Right atrium auricular region (tissue), 2 donors: ENCODE measurements around the gene NAA10. TPM values are rescaled to one million over a fixed set of nuclear protein-coding genes. Genes with fewer than 3 reads are reported as not detected.

Experiments
- DNase-seq: peaks from one replicate; pipeline ENCODE4 v3.0.0-alpha.2; 2019; ENCODE audit warnings: low spot score
- H3K27ac ChIP-seq, 2 donors: fragments of 200-600 bp; sonication (generic); 1 replicate in 1 of 2; 2 replicates in 1 of 2; pipeline ENCODE4 v1.5.1; 2016 to 2019
- H3K27me3 ChIP-seq, 2 donors: fragments of 200-600 bp; sonication (generic); one replicate each; pipeline versions ENCODE4 v1.5.1 to v1.6.0; 2017 to 2019
- H3K36me3 ChIP-seq: fragments of 200-600 bp; sonication (generic); one replicate; pipeline ENCODE4 v1.5.1; 2016
- H3K4me1 ChIP-seq, 2 donors: fragments of 200-600 bp; sonication (generic); one replicate each; pipeline versions ENCODE4 v1.5.1 to v1.6.0; 2017 to 2019
- H3K4me3 ChIP-seq, 2 donors: fragments of 200-600 bp; sonication (generic); 1 replicate in 1 of 2; 2 replicates in 1 of 2; pipeline ENCODE4 v1.5.1; 2017 to 2019; ENCODE audit warnings: mild to moderate bottlenecking in 1 of 2, moderate library complexity in 1 of 2
- H3K9me3 ChIP-seq, 2 donors: fragments of 200-600 bp; sonication (generic); one replicate each; pipeline ENCODE4 v1.5.1; 2019
- CTCF ChIP-seq, 2 donors: fragments of 200-600 bp; sonication (generic); IDR thresholded peaks; one replicate each; pipeline ENCODE4 v1.5.1; 2019; ENCODE audit warnings: antibody characterized with exemption in 2 of 2
- total RNA-seq, 2 donors: library from RNA; depleted of rRNA; stranded (reverse); fragments of >200 nt; gene quantifications; one replicate each; pipeline ENCODE4 v1.1.0, GENCODE V29; 2016

Gene NAA10
- total RNA-seq, 2 donors from 2014 or later: 66.5 to 70.2 TPM

DNA sequence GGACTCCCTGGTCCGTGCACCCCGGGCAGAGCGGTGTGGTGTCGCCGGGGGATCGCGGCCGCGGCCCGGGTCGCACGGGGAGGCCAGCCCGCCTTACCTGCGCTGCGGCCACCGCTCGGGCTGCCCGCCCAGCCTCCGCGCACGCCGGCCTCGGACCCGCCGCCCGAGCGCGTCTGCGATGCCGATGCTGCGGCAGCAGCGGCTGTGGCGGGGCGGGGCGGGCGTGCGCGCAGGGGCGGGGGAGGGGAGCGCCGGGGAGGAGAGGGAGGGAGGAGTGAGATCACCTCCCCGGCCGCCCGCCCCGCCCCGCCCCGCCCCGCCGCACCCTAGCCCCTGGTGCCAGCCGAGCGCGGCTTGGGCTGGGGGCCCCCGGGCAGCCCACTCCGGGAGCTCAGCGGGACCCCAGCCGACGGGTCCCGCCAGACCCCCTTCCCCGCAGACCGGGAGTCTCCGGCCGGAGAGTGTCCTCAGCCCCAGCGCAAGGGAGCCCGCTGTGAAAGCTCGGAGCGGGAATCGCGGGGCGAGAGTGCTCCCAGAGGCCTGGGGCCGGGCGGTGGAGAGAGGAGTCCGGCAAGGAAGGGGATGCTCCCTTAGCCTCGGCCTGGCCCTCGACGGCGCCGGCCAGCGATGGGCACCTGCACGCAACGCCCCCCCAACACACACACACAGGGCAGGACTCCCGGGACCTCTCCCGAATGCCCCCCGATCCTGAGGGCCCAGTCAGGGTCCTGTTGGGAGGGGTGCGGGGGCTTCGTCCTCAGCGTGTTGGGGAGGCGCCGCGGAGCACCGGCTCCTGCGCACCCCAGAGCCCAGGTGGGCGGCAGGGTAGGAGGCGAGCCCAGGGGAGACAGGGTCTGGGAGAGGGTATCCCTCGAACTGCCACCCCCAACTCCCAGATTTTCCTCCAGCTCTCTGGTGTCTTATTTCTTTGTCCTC lies 48.6 kb downstream of the NAA10 start, which contains the start of gene L1CAM:
TSS of gene L1CAM (minus strand) at position 206 of the 936 bp plus-strand sequence. CDS start 10,337 bp downstream, outside the sequence.
- no peak for DNase-seq
- Histone ChIP-seq H3K36me3 (no peaks in the 10 kb centered on the region), H3K4me3 (peak within 1 kb of the TSS in 1 of 2 donors; percentile 27), H3K27ac (no peak within 1 kb of the TSS), H3K27me3 (peaks cover 15 to 35% of the 10 kb centered on the region in 2 donors), H3K4me1 (peaks cover 0 to 7% of the 10 kb centered on the region in 2 donors), H3K9me3 (no peaks in the 10 kb centered on the region)
- no peak for TF ChIP-seq CTCF (IDR thresholded peaks at IDR 0.05)

DNA sequence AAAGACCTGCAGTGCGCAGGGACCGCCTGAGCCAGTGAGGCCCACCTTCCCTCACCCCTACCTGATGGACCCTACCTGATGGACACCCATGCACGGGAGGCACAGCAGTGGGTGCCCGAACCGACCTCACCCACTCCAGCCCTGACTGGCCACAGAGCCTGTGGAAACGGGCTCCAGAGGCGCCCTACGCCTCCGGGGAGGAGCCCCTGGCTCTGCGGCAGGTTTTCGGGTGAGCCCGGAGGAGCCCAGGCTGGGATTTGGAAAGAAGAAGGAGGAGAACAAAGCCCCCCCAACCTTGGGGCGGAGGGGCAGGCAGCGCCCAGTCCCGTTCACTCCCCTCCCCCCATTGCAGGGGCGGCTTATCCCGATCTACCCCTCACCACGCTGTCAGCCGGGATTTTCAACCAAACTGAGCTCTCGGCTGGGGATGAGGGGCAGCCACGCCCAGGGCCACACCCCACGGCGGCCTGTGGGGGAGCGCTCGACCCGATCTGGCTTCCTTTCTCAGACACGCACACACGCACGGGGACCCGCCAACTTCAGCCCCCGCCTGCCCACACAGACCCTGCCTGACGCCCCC lies 49.5 kb downstream of the NAA10 start:
- Histone ChIP-seq H3K27ac (no peak overlapping the region), H3K36me3 (no peaks in the 10 kb centered on the region), H3K27me3 (peaks cover 15 to 36% of the 10 kb centered on the region in 2 donors), H3K4me1 (peaks cover 0 to 7% of the 10 kb centered on the region in 2 donors), H3K4me3 (peak overlapping the region in 1 of 2 donors; percentile 21), H3K9me3 (no peaks in the 10 kb centered on the region)
- TF ChIP-seq CTCF (IDR thresholded peaks at IDR 0.05): no peak
- no peak for DNase-seq

- DNase-seq: no peak
- H3K27ac ChIP-seq: no peak overlapping the region
- no peak for TF ChIP-seq CTCF (IDR thresholded peaks at IDR 0.05)
- peaks cover 15 to 36% of the 10 kb centered on the region in 2 donors for H3K27me3 ChIP-seq
- H3K4me1 ChIP-seq: peaks cover 0 to 7% of the 10 kb centered on the region in 2 donors
- no peaks in the 10 kb centered on the region for H3K36me3 ChIP-seq
- no peak overlapping the region for H3K4me3 ChIP-seq
- H3K9me3 ChIP-seq: no peaks in the 10 kb centered on the region
Observed at GRCh38 chrX:153884590-153884989, 50.2 kb downstream of the NAA10 start.

DNA sequence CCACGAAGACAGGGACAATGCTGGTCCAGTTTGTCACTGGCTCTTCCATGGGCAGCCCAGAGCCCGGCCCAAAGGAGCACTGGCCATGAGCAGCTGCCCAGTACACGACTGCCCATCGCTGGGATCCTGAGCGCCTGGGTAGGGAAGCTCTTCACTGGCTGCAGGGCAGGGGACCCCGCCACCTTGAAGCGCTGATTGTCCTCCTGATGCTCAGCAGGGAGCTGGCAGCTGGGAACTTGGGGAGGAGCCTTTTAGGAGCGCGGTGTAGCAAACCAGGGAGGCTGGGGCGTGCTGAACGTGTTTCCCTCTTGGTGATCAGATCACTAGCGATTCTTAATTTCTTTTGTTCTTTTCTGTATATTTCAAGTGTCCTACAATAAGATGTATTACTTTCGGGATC lies 50.7 kb downstream of the NAA10 start:
- Histone ChIP-seq H3K4me1 (peaks cover 0 to 7% of the 10 kb centered on the region in 2 donors), H3K27ac (no peak overlapping the region), H3K4me3 (no peak overlapping the region), H3K9me3 (no peaks in the 10 kb centered on the region), H3K27me3 (peaks cover 15 to 36% of the 10 kb centered on the region in 2 donors), H3K36me3 (no peaks in the 10 kb centered on the region)
- TF ChIP-seq CTCF (IDR thresholded peaks at IDR 0.05): no peak
- DNase-seq: no peak

GRCh38 chrX:153883163-153883843 lies 51.5 kb downstream of the NAA10 start:
- no peak for TF ChIP-seq CTCF (IDR thresholded peaks at IDR 0.05)
- peaks cover 15 to 36% of the 10 kb centered on the region in 2 donors for H3K27me3 ChIP-seq
- no peak for DNase-seq

More at GRCh38 chrX:153883163-153883843, 51.5 kb downstream of the NAA10 start:
- peaks cover 0 to 7% of the 10 kb centered on the region in 2 donors for H3K4me1 ChIP-seq
- H3K4me3 ChIP-seq: no peak overlapping the region
- no peaks in the 10 kb centered on the region for H3K36me3 ChIP-seq
- H3K9me3 ChIP-seq: no peaks in the 10 kb centered on the region
- H3K27ac ChIP-seq: no peak overlapping the region
